Colon (tissue), 2 donors: Measurements from ENCODE around the gene RPUSD4.

Experiments used
- FAIRE-seq: peaks from 2 replicates; lab custom pipeline; 2012; peaks lifted over from hg19 to GRCh38; lab: Jason Lieb, UNC
- donor health status: control.
- donor health status: control.

The RPUSD4 gene

GRCh38 chr11:126212089-126212660 is 725 bp upstream of the RPUSD4 start:
- FAIRE-seq, result no peak

GRCh38 chr11:126210871-126211235 is 597 bp downstream of the RPUSD4 start:
- no peak for FAIRE-seq

- no peak for FAIRE-seq
These were observed 3.6 kb downstream of the RPUSD4 start for GRCh38 chr11:126207896-126208295.

- FAIRE-seq, result no peak
These were observed 6.1 kb downstream of the RPUSD4 start for GRCh38 chr11:126205359-126205758.

- FAIRE-seq, result no peak
These were observed 8.6 kb downstream of the RPUSD4 start for GRCh38 chr11:126202646-126203359.

- no peak for FAIRE-seq
These were observed 12.8 kb downstream of the RPUSD4 start for GRCh38 chr11:126198648-126199047.

GRCh38 chr11:126197277-126197939 is 14.0 kb downstream of the RPUSD4 start:
- FAIRE-seq, result no peak

GRCh38 chr11:126195119-126195518 is 16.3 kb downstream of the RPUSD4 start:
- no peak for FAIRE-seq

- FAIRE-seq, result no peak
These were observed 17.3 kb downstream of the RPUSD4 start for GRCh38 chr11:126194121-126194543.

GRCh38 chr11:126193038-126193478 is 18.4 kb downstream of the RPUSD4 start:
- no peak for FAIRE-seq

GRCh38 chr11:126192361-126192760 is 19.1 kb downstream of the RPUSD4 start:
- no peak for FAIRE-seq

GRCh38 chr11:126191379-126192073 is 19.9 kb downstream of the RPUSD4 start:
- FAIRE-seq, result no peak

- FAIRE-seq, result no peak
These were observed 20.7 kb downstream of the RPUSD4 start for GRCh38 chr11:126190792-126191191.

GRCh38 chr11:126189109-126189929 is 22.1 kb downstream of the RPUSD4 start:
- FAIRE-seq, result no peak

GRCh38 chr11:126188332-126189108 is 22.9 kb downstream of the RPUSD4 start:
- no peak for FAIRE-seq

GRCh38 chr11:126186708-126187529 is 24.5 kb downstream of the RPUSD4 start:
- FAIRE-seq, result no peak

GRCh38 chr11:126186025-126186698 is 25.3 kb downstream of the RPUSD4 start:
- no peak for FAIRE-seq

GRCh38 chr11:126185259-126186024 is 26.0 kb downstream of the RPUSD4 start:
- no peak for FAIRE-seq
